GM12878 (cell line): ENCODE measurements around the gene ARHGEF37. TPM values are rescaled to one million over a fixed set of nuclear protein-coding genes. Genes with fewer than 3 reads are reported as not detected.
"Not testable (repeated sequence)": the region's sequence is repeated elsewhere in the genome, so short reads cannot be mapped to it uniquely, and the experiment has no call there.

Experiments
- ATAC-seq: fragments of 200-7000 bp; cut with Tn5 transposase; 3 replicates; pipeline ENCODE4 v1.9.1; 2020; ENCODE audit warnings: mild to moderate bottlenecking, moderate library complexity
- BruUV-seq: library from RNA; stranded (reverse); fragments of 400-500 nt; replicated peaks from 2 replicates; lab custom pipeline; 2021; lab: Mats Ljungman, UMichigan
- CTCF ChIA-PET: fragments of 300-600 bp; sonication (Branson Sonifier 250); formaldehyde crosslinking; extraction: SDS; loops from one replicate; lab custom pipeline; 2021; ENCODE audit warnings: inconsistent platforms; lab: Yijun Ruan, JAX
- POLR2A ChIA-PET: fragments of 350-600 bp; formaldehyde crosslinking; extraction: SDS; loops from one replicate; lab custom pipeline; 2021; ENCODE audit warnings: inconsistent platforms; lab: Charles Lee
- RAD21 ChIA-PET: fragments of 300-600 bp; sonication (Branson Sonifier 250); formaldehyde crosslinking; loops from one replicate; lab custom pipeline; 2023; ENCODE audit warnings: antibody characterized with exemption; ENCODE audit not compliant: unreplicated experiment; lab: Charles Lee
- SMC1A ChIA-PET: fragments of 300-600 bp; sonication (Branson Sonifier 250); formaldehyde crosslinking; loops from one replicate; lab custom pipeline; 2023; ENCODE audit not compliant: unreplicated experiment, uncharacterized antibody; lab: Charles Lee
- DNase-seq: peaks from one replicate; pipeline ENCODE4 v3.0.0-alpha.2; 2011; ENCODE audit warnings: low read depth, low spot score
- FAIRE-seq: peaks from 3 replicates; lab custom pipeline; 2011; peaks lifted over from hg19 to GRCh38; lab: Jason Lieb, UNC
- H2AFZ ChIP-seq: 2 replicates; pipeline ENCODE4 v1.6.0; 2011; ENCODE audit warnings: low read depth, low read length, control low read depth; ENCODE audit not compliant: control insufficient read depth
- H3K27ac ChIP-seq: 2 replicates; pipeline ENCODE4 v1.5.1; 2011; ENCODE audit warnings: control low read depth; ENCODE audit not compliant: control insufficient read depth, insufficient read depth
- H3K27me3 ChIP-seq, 2 experiments: replicated peaks in 1 of 2; 2 replicates each; pipeline versions ENCODE4 v1.6.0 to v1.6.1; 2011; ENCODE audit warnings: low read length in 1 of 2; ENCODE audit not compliant: control insufficient read depth in 2 of 2, insufficient read depth in 2 of 2
- H3K36me3 ChIP-seq, 2 experiments: 2 replicates each; pipeline ENCODE4 v1.5.1; 2011; ENCODE audit warnings: low read length in 1 of 2; ENCODE audit not compliant: control insufficient read depth in 2 of 2, insufficient read depth in 2 of 2
- H3K4me1 ChIP-seq: 2 replicates; pipeline ENCODE4 v1.6.1; 2011; ENCODE audit warnings: mild to moderate bottlenecking, low read length, moderate library complexity, mixed read lengths; ENCODE audit not compliant: control insufficient read depth, insufficient read depth
- H3K4me2 ChIP-seq: 2 replicates; pipeline ENCODE4 v1.6.0; 2011; ENCODE audit warnings: control low read depth; ENCODE audit not compliant: control insufficient read depth, insufficient read depth
- H3K4me3 ChIP-seq: fragments of 200-600 bp; sonication (generic); 2 replicates; pipeline ENCODE4 v1.5.1; 2016
- H3K79me2 ChIP-seq: 2 replicates; pipeline ENCODE4 v1.6.0; 2011; ENCODE audit warnings: low read length; ENCODE audit not compliant: control insufficient read depth, insufficient read depth
- H3K9ac ChIP-seq: 2 replicates; pipeline ENCODE4 v1.8.0; 2011; ENCODE audit warnings: low read length, control low read depth, mixed read lengths; ENCODE audit not compliant: control insufficient read depth, insufficient read depth
- H3K9me3 ChIP-seq: replicated peaks from 3 replicates; pipeline ENCODE4 v1.5.1; 2011; ENCODE audit warnings: mild to moderate bottlenecking, low read length; ENCODE audit not compliant: control insufficient read depth, insufficient read depth
- H4K20me1 ChIP-seq: 2 replicates; pipeline ENCODE4 v1.6.0; 2011; ENCODE audit not compliant: control insufficient read depth, insufficient read depth
- CBX3 ChIP-seq: fragments of 200-600 bp; sonication (generic); IDR thresholded peaks from 2 replicates; pipeline ENCODE4 v1.6.1; 2016; ENCODE audit warnings: low read depth, borderline replicate concordance
- HDAC6 ChIP-seq: fragments of 200-600 bp; sonication (generic); IDR thresholded peaks from one replicate; pipeline ENCODE4 v1.8.0; 2017; ENCODE audit warnings: antibody characterized with exemption; ENCODE audit not compliant: unreplicated experiment
- HDGF ChIP-seq: fragments of 450-650 bp; IDR thresholded peaks from 2 replicates; pipeline ENCODE4 v1.6.1; 2016; ENCODE audit warnings: antibody characterized with exemption
- STAT3 ChIP-seq: IDR thresholded peaks from 2 replicates; pipeline ENCODE4 v1.6.1; 2011; ENCODE audit warnings: low read depth, low read length, improper control_type of control experiment
- WRNIP1 ChIP-seq: IDR thresholded peaks from 2 replicates; pipeline ENCODE4 v1.6.1; 2011; ENCODE audit warnings: low read depth, low read length, improper control_type of control experiment, borderline replicate concordance
- WGBS: methylation state at CpG from one replicate; pipeline ENCODE4 v1.1.6; 2016; ENCODE audit warnings: low lambda C conversion rate; ENCODE audit not compliant: insufficient replicate concordance, insufficient coverage; ENCODE audit errors: missing lambda C conversion rate; 5-methylcytosine and 5-hydroxymethylcytosine counted together
- in situ Hi-C: fragments of 300-500 bp; cut with MboI; formaldehyde crosslinking; loops from 9 replicates; pipeline ENCODE4 v1.14.3; 2018; ENCODE audit warnings: mixed read lengths
- intact Hi-C: fragments of 100-400 bp; cut with micrococcal nuclease; formaldehyde crosslinking; loops from one replicate; pipeline ENCODE4 v1.14.2; 2022; ENCODE audit not compliant: unreplicated experiment
- polyA plus RNA-seq, 11 experiments: library from polyadenylated mRNA; depleted of rRNA in 4 of 11; unstranded in 6 of 11; stranded (reverse) in 5 of 11; fragments of >200 nt; fragmentation: Nextera tagmentation in 4 of 11; fragmentation: Illumina TruSeq in 1 of 11; extraction: Ambion mirVana in 4 of 11; extraction: Trizol in 1 of 11; gene quantifications; 1 replicate in 1 of 11; 2 replicates in 10 of 11; pipeline versions ENCODE4 v1.2.1 to v1.2.3, GENCODE V29; 2011 to 2016; ENCODE audit warnings: inconsistent platforms in 2 of 11, missing spikeins in 2 of 11, low read depth in 1 of 11
- total RNA-seq, 4 experiments: library from RNA; depleted of rRNA in 3 of 4; stranded (reverse); fragments of >200 nt in 3 of 4; fragmentation: Illumina TruSeq in 1 of 4; extraction: Trizol in 1 of 4; gene quantifications; 2 replicates each; pipeline versions ENCODE4 v1.2.1 to v1.2.3, GENCODE V29; 2013 to 2021
- TF ChIP-seq, protein P1 (sequence below): fragments of 450-650 bp; IDR thresholded peaks from 2 replicates; pipeline ENCODE4 v1.6.1; 2018; ENCODE audit warnings: borderline replicate concordance, mild to moderate bottlenecking; ENCODE audit not compliant: partially characterized antibody

The ARHGEF37 gene
- total and polyA plus RNA-seq, 10 of the 15 experiments (the other 5 are each of a cell fraction or from before 2014, with no cell fraction given) = 0.16 to 1.1 (median 0.63) TPM

DNA sequence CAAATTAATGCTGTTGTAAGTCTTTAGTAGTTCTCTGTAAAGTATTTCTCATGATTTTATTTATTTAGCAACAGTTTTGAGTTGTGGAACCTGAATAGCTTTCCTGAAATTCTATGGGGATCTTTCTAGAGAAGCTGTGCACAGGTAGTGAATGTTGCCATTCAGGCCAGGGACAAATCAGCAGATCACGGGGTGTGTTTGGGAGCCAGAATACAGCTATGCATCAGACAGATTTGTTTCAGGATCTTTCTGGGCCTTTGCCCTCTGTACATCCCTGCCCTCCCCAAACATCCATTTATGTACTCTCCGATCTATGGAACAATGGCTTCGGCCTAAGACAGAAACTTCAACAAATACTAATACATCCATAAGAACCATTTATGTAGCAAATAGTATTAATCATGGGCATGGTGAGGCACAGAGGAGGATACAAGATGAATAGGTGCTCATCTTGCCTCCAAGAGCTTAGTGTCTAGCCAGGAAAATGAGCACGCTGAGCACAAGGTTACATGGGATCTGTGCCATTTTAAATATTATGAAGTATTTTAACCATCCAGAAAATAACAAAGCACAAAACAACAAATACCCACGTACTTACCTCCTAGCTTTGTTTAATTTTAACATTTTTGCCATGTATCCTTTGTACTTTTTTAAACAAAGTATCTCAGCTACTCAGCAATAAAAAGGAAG is 13.1 kb downstream of the ARHGEF37 start:
- 83% methylated on average over 5 of the region's 5 CpGs for WGBS
- H3K4me3 ChIP-seq = no peak overlapping the region
- in situ Hi-C loops = no loop called here
- no peaks in the 10 kb centered on the region for H4K20me1 ChIP-seq
- POLR2A ChIA-PET = interaction anchor here (0.8 kb wide), 1 partner anchor 22 kb away, joined by 3 read pairs; no protein-coding TSS in a partner anchor
- H3K4me1 ChIP-seq = peaks cover 3% of the 10 kb centered on the region; the same call in 1 of the 2 replicates
- no peak overlapping the region for H2AFZ ChIP-seq
- CTCF ChIA-PET = interaction anchor here (0.6 to 2.9 kb wide), 5 partner anchors 9 to 223 kb away, joined by 3 to 12 read pairs (median 3); no protein-coding TSS in a partner anchor
- TF ChIP-seq, protein P1, sequence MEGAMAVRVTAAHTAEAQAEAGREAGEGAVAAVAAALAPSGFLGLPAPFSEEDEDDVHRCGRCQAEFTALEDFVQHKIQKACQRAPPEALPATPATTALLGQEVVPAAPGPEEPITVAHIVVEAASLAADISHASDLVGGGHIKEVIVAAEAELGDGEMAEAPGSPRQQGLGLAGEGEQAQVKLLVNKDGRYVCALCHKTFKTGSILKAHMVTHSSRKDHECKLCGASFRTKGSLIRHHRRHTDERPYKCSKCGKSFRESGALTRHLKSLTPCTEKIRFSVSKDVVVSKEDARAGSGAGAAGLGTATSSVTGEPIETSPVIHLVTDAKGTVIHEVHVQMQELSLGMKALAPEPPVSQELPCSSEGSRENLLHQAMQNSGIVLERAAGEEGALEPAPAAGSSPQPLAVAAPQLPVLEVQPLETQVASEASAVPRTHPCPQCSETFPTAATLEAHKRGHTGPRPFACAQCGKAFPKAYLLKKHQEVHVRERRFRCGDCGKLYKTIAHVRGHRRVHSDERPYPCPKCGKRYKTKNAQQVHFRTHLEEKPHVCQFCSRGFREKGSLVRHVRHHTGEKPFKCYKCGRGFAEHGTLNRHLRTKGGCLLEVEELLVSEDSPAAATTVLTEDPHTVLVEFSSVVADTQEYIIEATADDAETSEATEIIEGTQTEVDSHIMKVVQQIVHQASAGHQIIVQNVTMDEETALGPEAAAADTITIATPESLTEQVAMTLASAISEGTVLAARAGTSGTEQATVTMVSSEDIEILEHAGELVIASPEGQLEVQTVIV = no peak
- TF ChIP-seq HDAC6 (no peak), HDGF (no peak), WRNIP1 (no peak), STAT3 (no peak), CBX3 (no peak)
- H3K79me2 ChIP-seq = no peaks in the 10 kb centered on the region
- H3K4me2 ChIP-seq = no peak overlapping the region
- RAD21 ChIA-PET = interaction anchor here (1.1 kb wide), 1 partner anchor 23 kb away, joined by 6 read pairs; no protein-coding TSS in a partner anchor
- H3K27me3 ChIP-seq = no peaks in the 10 kb centered on the region
- ATAC-seq (no peak), FAIRE-seq (no peak), DNase-seq (no peak)
- BruUV-seq = no TSS peak
- H3K9ac ChIP-seq = no peak overlapping the region
- H3K27ac ChIP-seq = no peak overlapping the region
- H3K36me3 ChIP-seq = no peaks in the 10 kb centered on the region
- H3K9me3 ChIP-seq = no peaks in the 10 kb centered on the region
- intact Hi-C loops = no loop called here
- SMC1A ChIA-PET = interaction anchor here (1.2 to 2.0 kb wide), 3 partner anchors 15 to 24 kb away, joined by 4 to 7 read pairs (median 4); no protein-coding TSS in a partner anchor

DNA sequence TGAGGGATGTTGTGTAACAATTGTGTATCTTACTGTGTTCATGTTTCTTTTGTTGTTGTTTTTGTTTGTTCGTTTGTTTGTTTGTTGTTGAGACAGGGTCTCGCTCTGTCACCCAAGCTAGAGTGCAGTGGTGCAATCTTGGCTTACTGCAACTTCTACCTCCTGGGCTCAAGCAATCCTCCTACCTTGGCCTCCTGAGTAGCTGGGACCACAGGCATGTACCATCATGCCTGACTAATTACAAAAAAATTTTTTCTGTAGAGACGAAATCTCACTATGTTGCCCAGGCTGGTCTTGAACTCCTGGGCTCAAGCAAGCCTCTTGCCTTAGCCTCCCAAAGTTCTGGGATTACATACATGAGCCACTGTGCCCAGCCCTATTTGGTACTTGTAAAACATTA is 13.8 kb downstream of the ARHGEF37 start:
- not testable (repeated sequence) for FAIRE-seq, BruUV-seq
- 54% methylated on average over 3 of the region's 3 CpGs for WGBS

More for the DNA sequence above, 13.8 kb downstream of the ARHGEF37 start:
- H3K79me2 ChIP-seq, H3K4me1 ChIP-seq, ATAC-seq, H2AFZ ChIP-seq, H3K4me2 ChIP-seq, H3K4me3 ChIP-seq, DNase-seq, H3K36me3 ChIP-seq, intact Hi-C loops, in situ Hi-C loops, H3K9ac ChIP-seq, H3K9me3 ChIP-seq, H3K27me3 ChIP-seq, H3K27ac ChIP-seq, H4K20me1 ChIP-seq: not testable (repeated sequence)
- SMC1A ChIA-PET = interaction anchor here (1.2 to 2.0 kb wide), 3 partner anchors 16 to 24 kb away, joined by 4 to 7 read pairs (median 4); no protein-coding TSS in a partner anchor
- RAD21 ChIA-PET = interaction anchor here (1.1 kb wide), 1 partner anchor 23 kb away, joined by 6 read pairs; no protein-coding TSS in a partner anchor
- POLR2A ChIA-PET = interaction anchor here (0.8 kb wide), 1 partner anchor 21 kb away, joined by 3 read pairs; no protein-coding TSS in a partner anchor
- CTCF ChIA-PET = interaction anchor here (0.6 to 2.9 kb wide), 4 partner anchors 9 to 223 kb away, joined by 3 to 12 read pairs (median 3); no protein-coding TSS in a partner anchor
